ENCODE data around the gene ARFGAP1.

Gene ARFGAP1

DNA sequence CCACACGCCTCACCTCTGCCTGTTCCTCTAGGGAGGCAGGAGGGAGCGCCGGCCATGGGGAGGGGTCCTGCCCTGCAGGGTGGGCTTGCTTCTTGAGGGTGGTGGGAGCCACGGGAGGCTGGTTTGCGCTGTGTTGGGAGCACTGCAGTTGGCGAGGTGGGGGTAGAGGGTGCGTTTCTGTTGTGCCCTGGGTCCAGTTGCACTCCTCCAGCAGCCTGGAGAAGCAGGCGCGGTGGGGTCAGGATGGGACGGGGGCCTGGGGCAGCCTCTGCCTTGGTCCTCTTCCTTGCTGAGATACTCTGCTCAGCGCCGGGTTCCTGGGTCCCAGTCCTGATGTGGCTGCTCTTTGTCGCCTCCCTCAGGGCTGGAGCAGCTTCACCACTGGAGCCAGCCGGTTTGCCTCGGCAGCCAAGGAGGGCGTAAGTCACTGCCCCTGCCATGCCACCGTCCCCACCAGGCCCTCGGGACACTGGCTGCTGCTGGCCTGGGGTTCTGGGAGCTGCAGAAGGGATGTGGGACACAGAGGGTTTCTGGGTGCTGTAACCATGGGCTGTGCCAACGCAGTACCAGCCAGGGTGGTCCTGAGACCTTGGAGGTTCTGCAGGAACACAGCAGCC lies 8.4 kb downstream of the ARFGAP1 start:
- no peak for DNase-seq

GRCh38 chr20:63281742-63282665 lies 9.4 kb downstream of the ARFGAP1 start:
- DNase-seq = no peak

GRCh38 chr20:63282946-63283345 lies 10.3 kb downstream of the ARFGAP1 start:
- DNase-seq = no peak

DNA sequence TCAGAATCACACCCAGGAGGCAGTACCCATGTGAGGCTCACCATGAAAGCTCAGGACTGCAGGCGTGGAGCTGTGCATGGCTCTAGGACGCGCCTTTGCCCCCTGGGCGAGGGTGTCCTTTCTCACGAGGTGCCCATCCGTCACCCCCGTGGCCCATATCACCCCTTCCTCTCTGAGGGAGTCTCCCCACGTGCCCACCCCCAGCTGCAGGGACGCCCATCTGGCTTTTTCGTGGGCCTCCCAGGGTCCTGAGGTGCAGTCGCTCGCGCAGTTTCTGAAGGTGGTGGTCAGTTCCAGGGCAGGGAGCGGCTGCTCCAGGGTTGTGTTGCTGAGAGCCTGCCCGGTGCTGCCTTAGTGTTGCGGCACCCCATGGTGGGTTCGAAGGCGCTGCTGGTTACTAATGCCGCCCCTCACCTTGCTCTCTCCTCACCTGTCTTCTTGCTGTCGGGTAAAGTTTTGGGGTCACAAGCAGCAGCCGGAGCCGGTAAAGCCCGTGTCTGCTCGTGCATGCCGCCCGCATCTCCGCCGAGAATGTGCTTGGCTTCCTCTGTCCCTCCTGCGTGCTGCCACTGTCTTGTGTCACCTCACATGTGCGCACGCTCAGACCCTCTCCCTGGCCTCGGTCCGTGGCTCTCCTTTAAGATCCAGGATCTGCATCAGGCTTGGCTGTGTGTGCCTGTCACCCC lies 10.9 kb downstream of the ARFGAP1 start:
- no peak for DNase-seq

DNA sequence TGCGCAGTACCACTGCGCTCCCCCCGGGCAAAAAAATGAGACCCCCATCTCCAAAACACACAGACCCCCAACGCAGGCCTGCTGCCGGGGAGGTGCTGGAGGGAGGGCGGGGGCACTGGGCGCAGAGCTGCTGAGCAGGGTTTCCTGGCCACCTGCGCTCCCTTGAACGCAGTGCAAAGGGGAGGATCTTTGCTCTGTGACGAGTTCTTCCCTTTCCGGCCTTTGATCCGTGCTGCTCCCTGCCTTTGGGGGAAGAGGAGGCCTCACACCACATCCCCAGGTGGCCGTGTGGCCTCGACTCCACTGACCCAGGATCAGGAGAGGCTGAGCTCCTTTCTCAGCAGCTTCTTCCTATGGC lies 11.4 kb downstream of the ARFGAP1 start:
- DNase-seq = no peak

- DNase-seq = no peak
These were observed 11.9 kb downstream of the ARFGAP1 start for GRCh38 chr20:63284544-63284949.

GRCh38 chr20:63284981-63285524 lies 12.4 kb downstream of the ARFGAP1 start:
- no peak for DNase-seq

GRCh38 chr20:63285636-63286615 lies 13.3 kb downstream of the ARFGAP1 start:
- DNase-seq = no peak

- DNase-seq = no peak
These were observed 14.4 kb downstream of the ARFGAP1 start for GRCh38 chr20:63286781-63287696.

DNA sequence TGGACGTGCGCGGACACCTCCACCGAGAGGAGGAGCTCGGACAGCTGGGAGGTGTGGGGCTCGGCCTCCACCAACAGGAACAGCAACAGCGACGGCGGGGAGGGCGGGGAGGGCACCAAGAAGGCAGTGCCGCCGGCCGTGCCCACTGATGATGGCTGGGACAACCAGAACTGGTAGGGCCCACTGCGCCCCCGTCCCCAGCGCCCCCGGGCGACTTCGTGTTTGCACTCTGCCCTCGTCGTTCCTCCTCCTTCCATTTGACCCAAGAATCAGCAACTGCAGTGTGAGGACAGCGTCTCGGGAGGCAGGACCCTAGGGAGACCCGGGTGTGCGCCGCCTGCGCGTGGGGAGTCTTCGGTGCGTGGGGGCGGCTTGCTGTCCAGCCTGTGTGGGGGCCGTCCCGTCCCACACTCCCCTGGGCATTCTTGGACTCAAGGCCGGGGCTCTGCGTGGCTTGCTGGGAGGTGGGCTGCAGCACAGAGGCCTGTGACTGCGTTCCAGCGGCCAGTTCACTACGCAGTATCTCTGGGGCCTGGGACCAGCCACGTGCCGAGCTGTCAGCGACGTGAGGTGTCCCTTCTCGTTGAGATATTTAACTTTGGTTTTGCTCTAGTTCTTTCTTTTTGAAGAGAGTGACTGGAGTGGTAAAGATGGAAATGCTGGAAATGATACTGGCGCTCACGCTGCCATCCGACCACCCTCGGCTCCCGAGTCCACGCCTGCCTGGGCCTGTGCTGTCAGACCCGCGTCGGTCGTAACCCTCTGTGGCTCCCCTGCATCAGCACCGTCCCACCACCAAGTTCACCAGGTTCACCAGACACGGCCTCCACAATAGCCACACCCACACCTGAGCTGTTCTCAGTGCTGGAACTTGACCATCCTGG lies 15.3 kb downstream of the ARFGAP1 start:
- DNase-seq = no peak

DNA sequence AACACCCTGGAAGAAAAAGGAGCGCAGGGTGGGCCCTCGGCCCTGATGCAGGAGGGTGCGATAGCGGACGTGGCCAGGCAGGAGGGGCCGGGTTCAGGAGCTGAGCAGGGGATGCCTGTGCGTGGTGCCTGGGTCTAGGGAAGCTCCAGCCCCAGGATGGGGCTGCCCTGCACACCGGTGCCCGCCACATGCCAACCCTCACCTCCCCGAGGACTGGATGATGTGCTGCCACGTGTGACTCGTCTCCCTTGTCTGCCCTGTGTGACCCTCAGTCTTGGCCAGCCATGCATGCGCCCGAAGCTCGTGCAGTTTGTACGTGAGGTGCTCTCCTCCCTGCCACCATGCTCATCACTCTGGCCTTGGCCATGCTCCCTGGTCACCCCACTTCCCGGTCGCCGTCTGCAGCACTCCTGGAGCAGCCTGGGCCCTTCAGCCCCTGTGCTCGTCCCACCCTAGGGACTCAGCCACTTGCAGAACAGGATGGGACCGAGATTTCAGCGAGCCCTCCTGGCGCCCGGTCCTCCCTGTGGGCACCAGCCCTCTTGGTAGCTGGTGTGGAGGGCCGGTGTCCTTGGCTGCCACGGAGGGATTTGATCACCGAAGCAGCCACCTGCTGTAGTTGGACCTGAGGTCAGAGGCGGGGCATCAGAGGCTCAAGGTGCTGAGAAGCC lies 16.1 kb downstream of the ARFGAP1 start:
- DNase-seq = no peak

DNA sequence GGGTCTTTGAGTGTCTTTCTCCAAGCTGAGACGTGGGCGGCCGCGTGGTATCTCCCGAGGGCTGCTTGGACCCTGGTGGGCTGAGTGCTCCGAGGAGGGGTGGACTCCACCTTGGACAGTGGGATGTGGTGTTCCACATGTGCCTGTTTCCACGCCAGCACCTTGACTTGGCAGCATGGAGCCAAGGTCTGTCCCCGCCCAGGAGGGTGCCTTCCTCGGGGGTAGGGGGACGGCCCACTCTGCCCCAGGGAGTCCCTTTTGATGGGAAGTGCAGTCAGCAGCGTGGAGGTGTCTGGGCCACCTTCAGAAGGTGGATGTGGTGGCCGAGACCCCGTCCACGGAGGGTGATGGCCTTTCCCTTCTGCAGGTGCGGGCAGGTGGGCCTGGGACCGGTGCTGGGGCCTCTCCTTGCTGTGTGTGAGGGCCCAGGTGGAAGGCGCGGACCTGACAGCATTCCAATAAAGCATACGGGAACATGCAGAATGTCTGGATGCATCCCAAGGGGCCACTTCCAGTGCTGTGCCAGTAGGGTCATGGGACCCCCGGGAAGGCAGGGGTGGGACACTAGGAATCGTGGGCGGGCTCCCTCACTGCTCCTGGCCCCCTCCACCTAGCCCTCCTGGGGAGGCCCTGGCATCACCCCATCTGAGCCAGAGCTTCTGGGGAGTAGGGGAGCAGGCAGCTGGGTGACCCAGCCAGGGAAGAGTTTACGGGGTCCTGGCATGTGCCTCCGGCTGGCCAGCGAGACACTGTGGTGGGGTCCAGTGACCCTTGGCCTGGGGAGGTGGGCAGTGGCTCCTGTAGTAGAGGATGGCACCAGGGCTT lies 16.9 kb downstream of the ARFGAP1 start:
- no peak for DNase-seq

DNA sequence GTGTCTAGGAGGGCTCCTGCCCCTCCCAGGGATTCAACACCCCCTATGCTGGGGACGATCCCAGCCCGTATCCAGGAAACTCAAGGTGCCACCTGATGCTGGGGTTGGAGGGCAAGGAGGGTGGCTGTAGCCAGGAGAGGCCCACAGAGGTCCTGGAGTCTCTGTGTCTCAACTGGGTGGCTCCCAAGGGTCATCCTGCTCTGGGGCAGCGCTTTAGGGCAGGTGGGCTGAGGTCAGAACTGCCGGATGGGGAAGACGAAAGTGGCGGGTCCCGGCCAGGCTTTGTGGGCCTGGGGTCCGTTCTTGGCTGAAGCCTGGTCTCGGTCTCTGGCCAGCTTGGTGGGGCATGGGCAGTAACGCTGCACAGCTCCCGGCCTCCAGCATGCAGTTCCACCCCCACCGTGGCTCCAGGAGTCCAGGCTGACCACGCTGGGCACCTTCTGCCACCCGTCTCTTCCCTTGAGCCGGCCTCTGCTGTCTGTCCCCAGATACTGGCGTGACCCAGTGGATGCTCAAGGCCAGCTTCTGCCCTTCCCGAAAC lies 17.6 kb downstream of the ARFGAP1 start:
- no peak for DNase-seq

DNA sequence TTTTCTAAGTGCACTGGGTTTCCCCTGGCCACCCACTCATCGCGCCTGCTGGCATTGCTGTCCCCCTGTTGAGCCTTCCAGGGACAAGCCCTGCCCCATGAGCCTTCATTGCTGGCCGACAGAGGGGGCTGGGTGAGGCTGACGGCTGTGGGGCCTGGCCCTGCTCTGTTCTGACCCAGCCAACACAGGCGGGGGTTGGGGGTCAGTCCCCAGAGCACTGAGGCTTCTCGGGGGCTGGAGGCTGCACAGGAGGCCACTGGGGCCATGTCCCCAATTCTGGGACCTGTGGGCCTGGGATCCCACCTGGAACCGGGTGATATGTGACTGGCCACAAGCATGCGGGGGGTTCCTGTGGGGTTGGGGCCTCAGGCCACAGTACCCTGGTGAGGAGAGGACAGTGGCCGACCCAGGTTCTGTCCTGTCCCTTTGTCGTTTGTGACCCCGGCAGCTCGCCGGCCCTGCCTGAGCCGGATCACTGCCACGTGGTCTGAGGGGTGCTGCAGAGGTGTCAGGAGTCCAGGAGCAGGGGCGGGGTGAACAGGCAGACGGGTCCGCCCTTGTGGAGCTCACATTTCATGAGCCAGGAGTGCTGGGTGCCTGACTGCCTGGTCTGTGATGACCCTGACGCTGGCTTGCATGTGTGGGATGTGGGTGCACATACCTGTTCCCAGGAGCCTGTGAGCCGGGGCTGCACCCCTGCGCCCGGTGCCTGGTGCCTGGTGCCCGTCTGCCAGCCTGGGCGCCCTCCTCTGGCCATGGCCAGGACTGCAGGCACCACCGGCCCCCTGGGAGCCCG lies 18.3 kb downstream of the ARFGAP1 start:
- DNase-seq = peak; percentile 19

DNA sequence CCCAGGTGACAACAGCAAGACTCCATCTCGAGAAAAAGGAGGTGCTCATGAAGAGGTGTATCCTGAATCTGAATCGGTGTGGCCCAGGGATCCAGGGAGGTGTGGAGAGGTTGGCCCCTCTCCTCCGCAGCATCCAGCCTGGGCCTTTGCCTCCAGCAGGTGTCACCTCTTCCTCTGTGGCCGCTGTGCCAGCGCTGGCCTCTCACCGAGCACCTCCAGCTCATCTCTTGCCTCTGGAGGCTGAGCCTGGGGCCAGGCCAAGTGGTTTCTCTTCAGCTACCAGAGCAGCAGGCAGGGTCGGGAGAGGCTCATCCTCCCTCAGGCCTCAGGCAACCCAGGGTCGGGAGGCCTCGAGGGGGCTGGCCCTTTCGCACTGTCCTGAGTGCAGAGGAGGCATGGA lies 19.2 kb downstream of the ARFGAP1 start:
- DNase-seq = no peak

DNA sequence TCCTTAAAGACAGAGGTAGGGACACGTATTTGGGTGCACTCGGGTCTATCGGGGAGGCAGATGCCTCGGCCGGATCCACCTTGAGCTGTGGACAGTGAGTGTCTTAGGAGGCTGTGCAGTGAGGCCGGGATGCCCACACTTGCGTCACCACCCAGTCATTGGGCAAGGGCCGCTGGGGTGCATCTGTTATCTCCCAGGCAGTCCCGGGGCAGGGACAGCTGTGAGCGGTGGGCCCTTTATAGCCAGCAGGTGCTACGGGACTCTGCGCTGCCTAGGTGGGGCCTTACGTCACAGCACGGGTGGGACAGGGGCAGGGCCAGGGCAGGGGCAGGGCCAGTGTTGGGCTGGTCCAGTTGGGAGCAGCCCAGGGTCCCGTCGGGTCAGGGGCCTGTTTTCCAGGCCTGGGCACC lies 19.7 kb downstream of the ARFGAP1 start:
- DNase-seq = no peak

DNA sequence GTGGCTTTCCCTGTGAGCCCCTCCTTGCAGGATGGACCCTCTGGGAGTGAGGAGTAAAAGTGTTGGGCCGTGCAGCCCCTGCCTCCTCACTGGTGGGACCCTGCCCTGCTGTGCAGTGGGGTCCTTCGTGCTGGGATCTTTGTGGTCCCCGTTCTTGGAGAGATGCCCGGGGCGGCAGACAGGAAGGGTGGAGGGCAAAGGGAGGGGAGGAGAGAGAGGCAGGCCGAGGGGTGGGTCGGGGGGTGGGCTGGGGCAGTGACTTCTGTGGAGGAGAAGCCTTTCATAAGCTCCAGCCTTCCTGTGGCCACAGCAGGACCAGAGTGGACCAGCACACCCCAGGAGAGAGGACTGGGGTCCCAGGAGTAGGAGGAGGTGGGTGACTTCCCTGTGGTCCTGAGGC lies 20.3 kb downstream of the ARFGAP1 start, which contains the start of gene COL20A1:
COL20A1 (plus strand) TSS at position 283 of the 400 bp plus-strand sequence. CDS start 1,922 bp downstream, outside the sequence.
- DNase-seq = no peak
